Prostate gland (tissue), 2 donors: ENCODE data around the gene TNNI2.

ENCODE experiments used
- CTCF ChIP-seq, 4 experiments: fragments of 200-600 bp in 2 of 4; fragments of 450-650 bp in 2 of 4; sonication (generic) in 2 of 4; IDR thresholded peaks; 1 replicate in 3 of 4; 2 replicates in 1 of 4; pipeline ENCODE4 v1.5.1; 2016 to 2019; ENCODE audit warnings: antibody characterized with exemption in 4 of 4, mild to moderate bottlenecking in 2 of 4, moderate library complexity in 2 of 4
- POLR2A ChIP-seq: fragments of 450-650 bp; IDR thresholded peaks from one replicate; pipeline ENCODE4 v1.6.1; 2016; ENCODE audit warnings: antibody characterized with exemption, mild to moderate bottlenecking

GRCh38 chr11:1841511-1842148, 2.8 kb downstream of the TNNI2 start:
- TF ChIP-seq POLR2A (no peak), CTCF (IDR thresholded peaks at IDR 0.05) (no peak)
